ENCODE data around the gene STIMATE.

Gene STIMATE

DNA sequence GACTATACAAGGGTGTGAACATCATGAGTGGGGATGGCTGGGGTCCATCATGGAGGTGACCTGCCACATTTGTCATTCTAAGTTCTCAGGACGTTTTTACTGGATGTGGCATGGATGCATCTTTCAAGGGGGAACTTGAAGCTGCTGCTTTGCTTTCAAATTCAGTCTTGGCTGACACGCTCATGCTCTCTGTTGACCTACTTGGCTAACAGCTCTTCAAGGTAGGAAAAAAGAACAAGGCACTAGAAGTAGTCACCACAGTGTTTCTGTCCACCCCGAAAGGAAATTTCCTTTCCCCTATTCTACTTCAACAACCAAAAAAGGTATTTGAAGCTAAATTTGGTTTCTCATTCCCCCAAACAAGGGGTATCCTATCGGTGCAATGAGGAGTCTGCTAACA, 15.0 kb downstream of the STIMATE start:
- H3K4me1 Mint-ChIP-seq: peaks cover 44% of the 10 kb centered on the region

DNA sequence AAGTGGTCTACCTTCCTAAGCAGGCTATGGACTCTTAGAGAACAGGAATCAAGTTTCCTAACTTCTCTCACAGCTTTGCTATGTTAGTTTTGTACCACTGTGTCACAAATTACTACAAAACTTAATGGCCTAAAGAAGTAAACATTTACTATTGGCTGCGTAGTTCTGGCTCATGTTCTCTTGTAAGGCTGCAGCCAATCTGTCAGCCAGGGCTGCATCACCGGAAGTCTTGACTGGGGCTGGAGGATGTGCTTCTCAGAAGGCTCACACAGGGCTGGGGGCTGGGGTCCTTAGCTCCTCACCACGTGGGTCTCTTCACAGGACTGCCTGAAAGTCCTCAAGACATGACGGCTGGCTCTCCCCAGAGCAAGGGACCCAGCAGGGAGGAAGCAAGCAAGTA, 15.5 kb downstream of the STIMATE start:
- Mint-ChIP-seq H3K4me1 (peaks cover 48% of the 10 kb centered on the region), H3K4me3 (no peak overlapping the region), H3K9me3 (no peaks in the 10 kb centered on the region), H3K27ac (no peak overlapping the region), H3K27me3 (no peaks in the 10 kb centered on the region)
- ATAC-seq (no peak), DNase-seq (no peak)

More for the DNA sequence above, 15.0 kb downstream of the STIMATE start:
- Mint-ChIP-seq H3K4me3 (no peak overlapping the region), H3K27ac (no peak overlapping the region), H3K9me3 (no peaks in the 10 kb centered on the region), H3K27me3 (no peaks in the 10 kb centered on the region)
- DNase-seq: no peak
- no peak for ATAC-seq

DNA sequence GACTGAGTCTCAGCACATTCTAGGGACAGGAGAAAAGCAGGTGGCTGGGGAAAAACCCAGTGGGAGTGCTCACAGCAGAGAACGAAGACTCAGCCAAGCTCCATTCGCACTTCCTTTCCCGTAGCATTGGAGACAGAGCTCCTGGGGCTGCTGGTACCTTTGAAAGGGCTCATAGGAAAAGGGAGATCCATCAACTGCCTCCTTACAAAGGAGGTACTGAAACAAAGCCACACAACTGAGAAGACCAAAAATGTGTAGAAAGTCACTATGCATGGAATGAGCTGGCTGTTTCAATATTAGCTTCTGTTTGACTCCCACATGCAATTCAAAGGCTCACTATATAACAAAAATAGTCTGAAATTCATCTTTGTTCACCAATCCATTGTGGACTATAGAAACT, 16.9 kb downstream of the STIMATE start:
- Mint-ChIP-seq H3K27me3 (no peaks in the 10 kb centered on the region), H3K9me3 (no peaks in the 10 kb centered on the region), H3K4me3 (no peak overlapping the region), H3K27ac (no peak overlapping the region), H3K4me1 (peaks cover 53% of the 10 kb centered on the region)
- ATAC-seq (peak; percentile 78), DNase-seq (no peak)

DNA sequence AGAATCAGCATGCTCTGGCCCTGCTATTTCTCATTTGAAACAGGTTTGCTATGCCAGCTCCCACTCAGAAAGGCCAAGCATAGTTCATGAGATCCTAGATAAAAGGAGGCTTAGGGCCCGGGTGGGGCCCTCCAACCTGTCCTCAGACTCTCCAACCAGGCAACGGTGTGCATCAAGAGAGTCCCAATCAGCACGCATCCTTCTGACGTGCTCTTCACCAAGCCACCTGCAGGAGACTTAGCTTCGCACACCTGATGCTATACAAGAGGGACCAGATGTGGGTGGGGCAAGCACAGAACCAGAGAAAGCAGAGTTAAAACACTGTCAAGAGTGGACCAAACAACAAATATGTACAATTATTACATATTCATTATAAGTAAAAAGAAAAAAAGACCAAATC, 17.3 kb downstream of the STIMATE start:
- DNase-seq (no peak), ATAC-seq (peak; percentile 31)
- Mint-ChIP-seq H3K27ac (peak overlapping the region in 1 of 2 donors; percentile 39), H3K4me1 (peaks cover 57% of the 10 kb centered on the region), H3K27me3 (no peaks in the 10 kb centered on the region), H3K4me3 (no peak overlapping the region), H3K9me3 (no peaks in the 10 kb centered on the region)

DNA sequence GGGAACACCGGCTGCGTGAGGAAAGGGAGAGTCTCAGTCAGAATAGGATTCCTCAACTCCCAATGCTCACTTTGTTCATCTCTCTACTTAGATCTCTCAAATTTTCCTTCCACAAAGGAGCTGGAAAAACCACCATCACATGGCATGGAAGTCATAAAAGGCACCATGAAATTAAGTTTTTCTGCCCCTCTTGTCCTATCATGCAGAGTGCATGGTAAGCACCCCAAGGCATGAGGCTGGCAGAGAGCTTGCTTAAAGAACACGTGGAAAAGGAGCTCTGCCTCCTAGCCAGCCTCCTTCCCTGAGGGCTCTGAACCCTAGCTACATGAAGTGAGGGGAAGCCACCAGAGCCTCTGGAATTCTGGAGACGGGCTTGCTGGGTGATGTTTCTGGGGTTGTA, 17.8 kb downstream of the STIMATE start:
- H3K27me3 Mint-ChIP-seq: no peaks in the 10 kb centered on the region
- no peak overlapping the region for H3K27ac Mint-ChIP-seq
- H3K4me3 Mint-ChIP-seq: no peak overlapping the region
- DNase-seq (no peak), ATAC-seq (no peak)
- peaks cover 62% of the 10 kb centered on the region for H3K4me1 Mint-ChIP-seq
- H3K9me3 Mint-ChIP-seq: no peaks in the 10 kb centered on the region

DNA sequence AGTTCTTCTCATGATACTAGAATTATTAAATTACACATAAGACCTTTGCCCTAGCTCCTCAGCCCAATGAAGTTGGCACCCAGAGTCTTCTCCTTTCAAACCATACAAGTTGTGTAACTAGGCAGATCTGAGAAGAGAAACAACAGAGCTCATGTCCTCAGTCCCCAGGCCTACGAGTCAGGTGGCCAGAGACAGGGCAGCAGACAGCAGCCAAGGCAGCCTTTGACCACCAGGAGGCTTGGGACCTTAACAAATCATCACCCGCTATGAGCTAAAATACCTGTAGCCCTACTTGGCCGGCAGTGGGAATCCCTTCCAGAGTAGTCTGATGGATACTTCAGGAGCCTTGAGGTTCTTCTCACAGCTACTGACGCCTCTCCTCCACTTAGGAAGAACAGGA, 18.3 kb downstream of the STIMATE start:
- no peak for DNase-seq
- H3K27me3 Mint-ChIP-seq: no peaks in the 10 kb centered on the region
- peaks cover 65% of the 10 kb centered on the region for H3K4me1 Mint-ChIP-seq
- no peak overlapping the region for H3K4me3 Mint-ChIP-seq
- H3K9me3 Mint-ChIP-seq: no peaks in the 10 kb centered on the region
- ATAC-seq: no peak
- H3K27ac Mint-ChIP-seq: peak overlapping the region in 1 of 2 donors; percentile 57

DNA sequence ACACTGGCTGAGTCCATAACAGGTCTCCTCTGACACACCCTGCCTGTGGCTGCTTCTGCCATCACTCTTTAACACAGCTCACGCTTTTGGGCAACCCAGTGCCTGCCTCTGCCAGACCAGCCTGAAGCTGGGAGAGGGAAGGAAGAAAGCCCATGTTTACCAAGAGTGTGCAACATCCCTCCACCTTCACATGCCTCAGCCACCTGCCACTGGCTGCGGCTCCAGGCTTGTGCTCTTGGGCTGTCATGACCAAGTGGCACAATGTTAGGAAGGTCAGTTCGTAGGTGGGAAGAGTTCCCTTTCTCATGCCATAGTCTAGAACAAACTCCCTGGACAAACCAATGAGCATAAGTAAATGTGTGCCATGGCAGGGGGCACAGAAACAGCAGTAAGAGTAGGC, 20.3 kb downstream of the STIMATE start:
- Mint-ChIP-seq H3K4me1 (peaks cover 64% of the 10 kb centered on the region), H3K27me3 (no peaks in the 10 kb centered on the region), H3K27ac (no peak overlapping the region), H3K9me3 (no peaks in the 10 kb centered on the region), H3K4me3 (no peak overlapping the region)
- DNase-seq (no peak), ATAC-seq (no peak)

DNA sequence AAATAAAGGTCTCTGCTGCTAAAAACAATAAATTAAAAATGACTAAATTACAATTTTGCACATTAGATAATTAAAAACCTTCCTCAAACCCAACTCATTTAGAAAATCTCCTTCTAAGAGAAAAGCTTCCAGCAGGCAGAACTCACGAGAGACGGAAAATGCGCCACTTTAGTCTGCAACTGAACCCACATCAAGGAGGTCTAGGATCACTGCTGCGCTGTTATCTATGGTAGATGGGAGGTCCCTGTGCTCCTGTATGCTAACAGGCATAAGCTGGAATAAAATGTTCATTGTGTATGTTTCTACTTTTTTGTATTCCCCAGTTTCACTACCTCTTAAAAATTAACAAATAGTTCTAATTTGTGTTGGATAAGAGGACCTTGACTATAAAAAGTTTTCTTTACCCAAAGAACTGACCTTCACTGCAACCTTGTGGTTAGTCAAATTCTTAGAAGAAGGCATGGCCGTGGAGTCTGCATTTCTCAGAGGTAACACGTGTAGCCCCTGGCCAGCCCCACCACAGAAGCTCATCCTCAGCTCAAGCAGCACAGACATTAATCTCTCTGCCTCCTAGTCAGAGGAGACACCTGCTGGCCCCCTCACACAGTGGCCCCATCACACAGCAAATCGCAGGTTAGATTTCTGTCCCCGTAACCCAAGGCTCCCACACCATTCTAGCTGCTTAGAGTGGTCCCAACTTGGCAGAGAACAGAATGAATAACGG, 22.3 kb downstream of the STIMATE start:
- H3K27me3 Mint-ChIP-seq: no peaks in the 10 kb centered on the region
- H3K9me3 Mint-ChIP-seq: no peaks in the 10 kb centered on the region
- H3K4me1 Mint-ChIP-seq: peaks cover 72% of the 10 kb centered on the region
- peak overlapping the region; percentile 38 to 86 for H3K27ac Mint-ChIP-seq
- DNase-seq: no peak
- H3K4me3 Mint-ChIP-seq: peak overlapping the region; percentile 34 to 74
- peak; percentile 73 for ATAC-seq

DNA sequence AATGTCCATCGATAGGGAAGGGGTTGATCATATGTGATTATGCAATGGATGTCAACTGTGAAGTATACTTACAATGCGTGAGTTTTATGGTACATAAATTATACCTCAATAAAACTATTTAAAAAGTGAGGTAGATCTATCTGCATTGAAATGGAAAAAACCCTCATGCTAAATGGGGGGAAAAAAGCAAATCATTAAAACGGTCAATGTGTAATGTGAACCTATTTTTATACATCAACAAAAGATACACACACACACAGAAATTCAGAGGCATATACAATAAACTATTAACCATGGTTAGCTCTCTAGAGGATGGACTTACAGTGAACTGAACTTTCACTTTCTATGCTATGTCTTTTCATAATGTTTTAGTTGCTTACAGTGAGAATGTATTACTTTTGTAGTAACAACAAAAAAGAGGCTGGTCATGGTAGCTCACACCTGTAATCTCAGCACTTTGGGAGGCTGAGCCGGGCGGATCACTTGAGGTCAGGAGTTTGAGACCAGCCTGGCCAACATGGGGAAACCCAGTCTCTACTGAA, 23.1 kb downstream of the STIMATE start:
- Mint-ChIP-seq H3K27me3 (no peaks in the 10 kb centered on the region), H3K9me3 (no peaks in the 10 kb centered on the region), H3K27ac (peak overlapping the region in 1 of 2 donors; percentile 2), H3K4me1 (peaks cover 67% of the 10 kb centered on the region), H3K4me3 (peak overlapping the region; percentile 34 to 74)
- ATAC-seq (peak; percentile 32), DNase-seq (no peak)

DNA sequence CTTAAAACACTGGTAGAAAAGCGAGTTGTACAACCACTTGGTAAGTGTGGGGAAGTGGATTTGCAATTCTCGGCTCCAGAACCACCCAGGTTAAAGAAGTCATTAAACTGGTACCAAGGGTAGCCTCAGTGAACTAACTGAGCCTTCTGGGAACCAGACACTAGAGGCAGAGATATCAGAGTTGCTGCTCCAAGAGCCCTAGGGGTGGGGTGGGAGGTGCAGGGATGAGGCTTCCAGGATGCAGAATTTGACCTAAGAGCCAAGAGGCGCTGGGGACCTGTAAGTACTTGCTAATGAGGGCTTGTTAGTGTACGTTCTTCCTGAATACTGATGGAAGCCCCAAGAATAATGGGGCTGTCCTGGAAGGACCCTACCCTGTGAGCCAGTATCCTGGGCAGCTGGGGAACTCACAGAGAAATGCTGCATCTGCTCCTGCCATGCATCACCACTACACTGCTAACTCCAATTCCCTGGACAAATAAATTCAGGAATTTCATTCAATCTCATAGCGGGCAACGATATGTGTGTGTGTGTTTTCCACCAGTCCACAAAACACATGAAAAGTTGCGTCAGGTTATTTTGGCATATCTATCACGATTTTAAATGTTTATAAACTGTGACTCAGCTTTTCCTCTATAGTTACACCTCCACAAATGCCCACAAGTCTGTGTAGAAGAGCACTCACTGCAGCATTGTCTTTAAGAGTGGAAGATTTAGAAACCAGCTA, 23.8 kb downstream of the STIMATE start:
- Mint-ChIP-seq H3K27me3 (no peaks in the 10 kb centered on the region), H3K27ac (no peak overlapping the region), H3K9me3 (no peaks in the 10 kb centered on the region), H3K4me1 (peaks cover 66% of the 10 kb centered on the region), H3K4me3 (no peak overlapping the region)
- DNase-seq (no peak), ATAC-seq (peak; percentile 35)

DNA sequence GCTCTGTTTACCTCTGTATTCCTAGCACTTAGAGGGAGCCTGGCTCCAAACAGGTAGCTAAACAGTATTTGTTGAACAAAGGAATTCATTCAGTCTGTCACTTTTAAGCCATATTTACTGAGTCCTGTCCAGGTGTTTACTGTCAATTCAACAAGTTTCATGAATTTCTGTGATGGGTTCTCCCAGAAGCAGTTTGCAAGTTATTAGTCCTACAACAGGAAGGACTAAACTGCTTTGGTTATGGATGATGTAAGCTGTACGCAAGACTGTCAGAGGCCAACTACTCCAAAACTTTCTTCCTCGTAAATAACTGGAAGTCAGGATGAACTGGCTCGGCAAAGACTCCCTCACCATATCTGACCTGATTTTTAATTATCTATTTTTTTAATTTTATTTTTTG, 25.1 kb downstream of the STIMATE start:
- H3K27ac Mint-ChIP-seq: peak overlapping the region; percentile 87 to 91
- peaks cover 65% of the 10 kb centered on the region for H3K4me1 Mint-ChIP-seq
- ATAC-seq: no peak
- no peaks in the 10 kb centered on the region for H3K9me3 Mint-ChIP-seq
- no peak overlapping the region for H3K4me3 Mint-ChIP-seq
- DNase-seq: no peak
- H3K27me3 Mint-ChIP-seq: no peaks in the 10 kb centered on the region

DNA sequence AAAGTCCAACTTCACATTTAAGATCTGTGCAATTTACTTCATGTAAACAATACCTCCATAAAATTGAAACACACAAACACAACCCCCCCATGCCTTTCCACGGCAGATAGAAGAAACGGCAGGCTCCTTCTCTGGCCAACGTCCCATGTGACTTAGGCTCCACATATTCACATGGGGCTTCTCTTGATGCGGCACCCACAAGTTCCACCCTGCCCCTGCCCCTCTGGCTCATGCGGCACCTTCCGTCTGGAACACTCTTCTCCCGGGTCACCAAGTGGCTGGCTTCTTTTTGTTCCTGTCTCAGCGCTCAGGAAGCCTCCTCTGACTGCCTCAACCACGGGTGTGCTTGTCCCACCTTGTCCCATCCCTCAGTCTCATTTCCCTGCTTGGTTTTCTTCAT, 25.6 kb downstream of the STIMATE start:
- DNase-seq (no peak), ATAC-seq (no peak)
- Mint-ChIP-seq H3K4me3 (no peak overlapping the region), H3K27me3 (no peaks in the 10 kb centered on the region), H3K4me1 (peaks cover 62% of the 10 kb centered on the region), H3K27ac (peak overlapping the region; percentile 87 to 91), H3K9me3 (no peaks in the 10 kb centered on the region)

DNA sequence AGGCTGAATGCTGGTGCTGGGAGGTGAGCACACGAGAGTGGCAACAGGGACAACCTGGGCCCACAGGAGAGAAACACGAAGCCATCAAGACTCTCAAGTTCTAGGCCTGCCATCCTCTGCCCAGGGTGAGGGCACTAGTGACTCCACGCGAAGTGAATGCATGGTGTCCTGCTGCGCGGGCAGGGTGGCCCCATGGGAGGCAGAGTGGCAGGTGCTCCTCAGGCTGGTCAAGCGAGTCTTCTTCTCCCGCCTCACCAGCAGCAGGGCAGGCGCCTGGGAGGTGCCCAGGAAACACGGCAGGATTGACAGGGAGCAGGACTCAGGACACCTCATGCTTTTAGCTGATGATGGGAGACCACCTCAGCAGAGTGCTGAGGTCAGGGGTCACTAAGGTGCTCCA, 26.9 kb downstream of the STIMATE start:
- H3K4me3 Mint-ChIP-seq: no peak overlapping the region
- no peaks in the 10 kb centered on the region for H3K27me3 Mint-ChIP-seq
- peak overlapping the region in 1 of 2 donors; percentile 44 for H3K27ac Mint-ChIP-seq
- DNase-seq (no peak), ATAC-seq (no peak)
- peaks cover 52% of the 10 kb centered on the region for H3K4me1 Mint-ChIP-seq
- peaks cover 4 to 13% of the 10 kb centered on the region in 2 donors for H3K9me3 Mint-ChIP-seq

DNA sequence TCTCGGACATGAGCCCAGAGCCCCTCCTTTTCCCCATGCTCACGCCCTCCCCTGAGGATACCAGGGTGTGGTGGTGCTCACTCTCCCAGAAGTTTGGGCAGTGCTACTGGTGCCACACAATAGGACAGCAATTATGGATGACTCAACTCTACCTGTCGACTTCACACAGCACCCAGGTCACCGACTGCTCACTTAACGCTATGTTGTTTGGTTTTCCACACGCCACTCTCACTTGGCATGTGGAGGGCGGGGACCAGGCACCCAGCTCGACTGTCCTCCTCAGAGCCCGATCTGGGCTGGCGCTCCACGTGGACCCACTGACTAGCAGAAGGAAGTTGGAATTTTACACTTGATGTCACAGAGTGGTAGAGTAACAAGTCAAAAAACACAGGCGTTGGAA, 30.9 kb downstream of the STIMATE start:
- peaks cover 16% of the 10 kb centered on the region for H3K4me1 Mint-ChIP-seq
- DNase-seq (no peak), ATAC-seq (no peak)
- H3K27ac Mint-ChIP-seq: peak overlapping the region in 1 of 2 donors; percentile 91
- H3K27me3 Mint-ChIP-seq: no peaks in the 10 kb centered on the region
- H3K4me3 Mint-ChIP-seq: no peak overlapping the region
- H3K9me3 Mint-ChIP-seq: peaks cover 4 to 29% of the 10 kb centered on the region in 2 donors

DNA sequence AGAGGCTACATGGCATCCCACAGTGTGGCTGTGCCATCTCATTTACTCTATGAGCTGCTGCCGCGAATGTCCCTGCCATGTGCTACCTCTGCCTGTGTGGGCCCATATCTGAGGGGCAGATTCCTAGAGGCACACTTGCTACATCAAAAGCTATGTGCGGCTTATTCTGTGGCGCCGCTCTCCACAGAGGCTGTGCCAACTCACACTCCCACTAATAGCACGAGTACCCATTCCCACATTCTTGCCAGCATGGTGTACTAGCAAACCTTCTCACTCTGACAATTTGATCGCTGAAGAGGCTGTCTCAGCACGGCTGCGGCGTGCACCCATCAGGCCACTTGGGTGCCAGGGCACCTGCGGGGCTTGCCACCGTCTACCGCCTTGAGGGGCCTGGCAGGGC, 31.4 kb downstream of the STIMATE start:
- Mint-ChIP-seq H3K27me3 (no peaks in the 10 kb centered on the region), H3K4me3 (no peak overlapping the region), H3K9me3 (peaks cover 4 to 29% of the 10 kb centered on the region in 2 donors), H3K4me1 (peaks cover 12% of the 10 kb centered on the region), H3K27ac (peak overlapping the region in 1 of 2 donors; percentile 91)
- no peak for ATAC-seq
- DNase-seq: no peak

DNA sequence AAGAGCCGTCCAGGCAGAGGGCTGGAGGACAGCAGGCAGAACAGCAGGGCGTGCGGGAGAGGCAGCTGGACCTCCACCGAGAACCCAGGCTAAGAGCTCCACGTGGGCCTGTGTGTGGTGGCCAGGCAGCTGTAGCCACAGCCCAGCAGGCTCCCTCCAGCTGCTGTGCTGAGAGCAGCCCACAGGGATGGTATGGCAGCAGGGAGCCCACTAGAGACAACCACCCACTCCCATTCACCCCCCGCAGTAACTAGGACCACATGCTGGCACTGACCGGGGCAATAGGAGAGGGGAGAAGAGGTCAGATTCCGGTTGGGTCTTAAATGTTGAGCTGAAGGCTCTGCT, 37.0 kb downstream of the STIMATE start:
- Mint-ChIP-seq H3K4me3 (no peak overlapping the region), H3K27ac (no peak overlapping the region), H3K9me3 (peaks cover 0 to 15% of the 10 kb centered on the region in 2 donors), H3K27me3 (no peaks in the 10 kb centered on the region), H3K4me1 (no peaks in the 10 kb centered on the region)
- no peak for DNase-seq
- ATAC-seq: peak; percentile 26
